HUES6 (cell line): Measurements from ENCODE around the gene STRIT1.
A peak's percentile ranks its signal among the peaks of the same experiment; 100 is the strongest.

ENCODE experiments used
- H3K27ac ChIP-seq: 2 replicates; pipeline ENCODE4 v1.7.0; 2013; ENCODE audit warnings: low read depth, mild to moderate bottlenecking, low read length, inconsistent platforms
- H3K27me3 ChIP-seq: 2 replicates; pipeline ENCODE4 v1.6.1; 2013; ENCODE audit warnings: low read length; ENCODE audit not compliant: control insufficient read depth, insufficient read depth
- H3K36me3 ChIP-seq: 2 replicates; pipeline ENCODE4 v1.6.1; 2013; ENCODE audit warnings: low read length; ENCODE audit not compliant: control insufficient read depth, insufficient read depth
- H3K4me1 ChIP-seq: 2 replicates; pipeline ENCODE4 v1.6.1; 2013; ENCODE audit warnings: low read length; ENCODE audit not compliant: control insufficient read depth, insufficient read depth
- H3K4me3 ChIP-seq: 2 replicates; pipeline ENCODE4 v1.5.1; 2013; ENCODE audit warnings: low read depth, low read length
- H3K9ac ChIP-seq: one replicate; pipeline ENCODE4 v1.6.1; 2013; ENCODE audit warnings: mild to moderate bottlenecking, low read length
- H3K9me3 ChIP-seq: 2 replicates; pipeline ENCODE4 v1.6.1; 2013; ENCODE audit warnings: low read depth, low read length; ENCODE audit not compliant: control insufficient read depth, insufficient read depth

The STRIT1 gene

DNA sequence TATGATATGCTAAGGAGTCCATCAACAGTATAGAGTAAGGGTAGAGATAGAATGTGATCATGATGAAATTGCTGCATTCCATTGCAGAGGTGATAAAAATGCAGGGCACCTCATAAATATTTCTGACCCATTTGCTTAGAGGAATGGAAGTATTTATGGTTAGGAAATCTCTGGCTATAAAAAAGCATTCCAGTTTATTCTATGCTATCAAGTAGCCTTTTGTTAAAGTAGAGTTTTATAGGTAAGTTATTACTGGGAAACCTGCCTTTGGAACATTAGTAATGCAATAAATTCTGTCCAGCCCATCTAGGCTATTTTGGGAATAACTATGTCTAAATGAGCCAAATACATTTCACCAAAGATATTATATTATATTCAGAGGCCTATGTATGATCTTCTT lies 19.8 kb upstream of the STRIT1 start:
- no peak overlapping the region for H3K9ac ChIP-seq
- peak overlapping the region; percentile 18; the same call in 1 of the 2 replicates for H3K27ac ChIP-seq
- H3K4me1 ChIP-seq: peaks cover 7% of the 10 kb centered on the region; the same call in 1 of the 2 replicates

DNA sequence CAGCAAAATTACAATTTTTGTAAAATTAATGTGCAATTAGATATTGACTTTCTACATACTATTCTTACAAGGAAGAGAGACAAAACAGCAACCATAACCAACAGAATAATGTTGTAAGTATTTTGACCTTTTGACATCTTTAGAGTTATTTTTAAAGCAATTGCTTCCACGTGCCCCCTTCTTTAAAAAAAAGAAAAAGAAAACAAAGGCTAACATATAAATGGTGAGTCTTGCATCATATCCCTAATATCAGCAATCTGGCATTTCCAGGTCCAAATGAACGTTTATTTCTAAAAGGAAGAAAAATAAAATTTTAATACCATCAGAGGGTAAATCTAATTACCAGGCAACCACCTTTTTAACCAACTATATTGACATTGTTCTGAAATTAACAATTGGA lies 19.3 kb upstream of the STRIT1 start:
- H3K27ac ChIP-seq: peak overlapping the region; percentile 18; the same call in 1 of the 2 replicates
- H3K4me1 ChIP-seq: peaks cover 7% of the 10 kb centered on the region; the same call in 1 of the 2 replicates
- H3K9me3 ChIP-seq: no peaks in the 10 kb centered on the region
- H3K36me3 ChIP-seq: no peaks in the 10 kb centered on the region
- no peak overlapping the region for H3K9ac ChIP-seq
- no peak overlapping the region for H3K4me3 ChIP-seq
- H3K27me3 ChIP-seq: no peaks in the 10 kb centered on the region

More for the DNA sequence above, 19.8 kb upstream of the STRIT1 start:
- H3K9me3 ChIP-seq: no peaks in the 10 kb centered on the region
- H3K4me3 ChIP-seq: no peak overlapping the region
- H3K27me3 ChIP-seq: no peaks in the 10 kb centered on the region
- no peaks in the 10 kb centered on the region for H3K36me3 ChIP-seq

DNA sequence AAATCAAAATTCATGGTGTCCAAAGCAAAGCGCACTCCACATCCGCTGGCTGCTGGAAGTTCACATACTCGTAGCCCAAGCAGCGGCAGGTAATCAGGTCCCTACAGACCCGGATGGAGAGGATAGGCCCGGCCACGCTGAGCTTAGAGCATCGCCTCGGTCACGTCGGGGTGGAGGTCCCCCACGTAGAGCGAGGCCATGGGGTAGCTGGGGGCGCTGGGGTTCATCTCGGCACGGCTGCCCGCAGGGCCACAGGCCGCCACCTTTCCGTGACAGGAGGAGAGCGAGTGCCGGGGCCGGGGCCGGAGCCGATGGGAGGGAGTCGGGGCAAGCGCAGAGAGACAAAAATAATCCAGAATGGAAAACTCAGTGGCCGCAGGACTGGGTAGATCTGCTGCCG lies 16.1 kb upstream of the STRIT1 start:
- Histone ChIP-seq H3K36me3 (no peaks in the 10 kb centered on the region), H3K4me3 (no peak overlapping the region), H3K9ac (no peak overlapping the region), H3K9me3 (no peaks in the 10 kb centered on the region), H3K27me3 (no peaks in the 10 kb centered on the region), H3K27ac (no peak overlapping the region), H3K4me1 (peaks cover 7% of the 10 kb centered on the region; the same call in 1 of the 2 replicates)

DNA sequence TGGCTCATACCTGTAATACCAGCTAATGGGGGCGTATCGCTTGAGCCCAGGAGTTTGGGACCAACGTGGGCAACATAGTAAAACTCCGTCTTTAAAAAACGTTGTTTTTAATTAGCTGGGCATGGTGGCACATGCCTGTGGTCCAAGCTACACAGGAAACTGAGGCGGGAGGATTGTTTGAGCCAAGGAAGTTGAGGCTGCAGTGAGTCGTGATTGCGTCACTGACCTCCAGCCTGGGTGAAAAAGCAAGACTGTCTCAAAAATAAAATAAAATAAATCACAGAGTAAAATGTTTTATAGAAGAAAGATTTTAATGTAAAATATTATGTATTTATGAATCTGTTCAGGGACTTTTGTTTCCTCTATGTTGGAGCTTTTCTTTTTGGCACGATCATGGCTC lies 15.3 kb upstream of the STRIT1 start:
- Histone ChIP-seq H3K4me1 (peaks cover 7% of the 10 kb centered on the region; the same call in 1 of the 2 replicates), H3K27me3 (no peaks in the 10 kb centered on the region), H3K9me3 (no peaks in the 10 kb centered on the region), H3K36me3 (no peaks in the 10 kb centered on the region), H3K27ac (no peak overlapping the region), H3K4me3 (no peak overlapping the region), H3K9ac (no peak overlapping the region)

DNA sequence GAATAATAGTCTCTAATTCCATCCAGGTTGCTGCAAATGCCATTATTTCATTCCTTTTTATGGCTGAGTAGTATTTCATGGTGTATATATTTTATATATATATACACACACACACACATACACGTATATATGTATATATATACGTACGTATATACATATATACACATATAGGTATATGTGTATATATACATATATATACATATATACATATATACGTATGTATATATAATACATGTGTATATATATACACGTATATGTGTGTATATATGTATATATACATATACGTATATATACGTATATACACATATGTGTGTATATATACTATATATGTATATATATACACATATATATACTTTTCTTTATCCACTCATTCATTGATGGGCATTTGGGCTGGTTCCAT lies 13.7 kb upstream of the STRIT1 start:
- no peaks in the 10 kb centered on the region for H3K27me3 ChIP-seq

DNA sequence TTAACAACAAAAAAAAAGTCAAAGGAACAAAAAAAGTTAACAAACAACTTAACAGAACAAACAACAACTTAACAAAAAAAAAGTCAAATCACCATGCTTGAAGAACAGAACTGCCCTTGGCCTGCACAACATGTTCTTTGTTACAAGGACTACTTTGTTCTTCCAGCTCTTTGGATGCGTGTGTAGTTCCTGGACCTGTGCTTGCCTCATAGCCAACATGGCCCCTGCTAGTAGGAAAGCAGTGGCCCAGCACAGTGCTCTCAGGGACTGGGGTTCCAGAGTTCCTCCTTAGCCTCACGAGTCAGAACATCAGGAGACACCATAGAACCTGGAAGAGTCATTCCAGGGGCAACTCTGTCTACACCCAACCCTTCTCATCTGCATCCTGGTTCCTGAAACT lies 10.9 kb upstream of the STRIT1 start:
- no peak overlapping the region for H3K27ac ChIP-seq
- no peaks in the 10 kb centered on the region for H3K4me1 ChIP-seq
- H3K36me3 ChIP-seq: no peaks in the 10 kb centered on the region
- no peaks in the 10 kb centered on the region for H3K27me3 ChIP-seq
- H3K4me3 ChIP-seq: no peak overlapping the region
- H3K9me3 ChIP-seq: 0 out of 2 replicates have a peak, but pooled peaks cover 3% of the 10 kb centered on the region
- no peak overlapping the region for H3K9ac ChIP-seq

More for the DNA sequence above, 13.7 kb upstream of the STRIT1 start:
- Histone ChIP-seq H3K4me1 (no peaks in the 10 kb centered on the region), H3K36me3 (no peaks in the 10 kb centered on the region), H3K4me3 (no peak overlapping the region), H3K9ac (no peak overlapping the region), H3K9me3 (no peaks in the 10 kb centered on the region), H3K27ac (no peak overlapping the region)

DNA sequence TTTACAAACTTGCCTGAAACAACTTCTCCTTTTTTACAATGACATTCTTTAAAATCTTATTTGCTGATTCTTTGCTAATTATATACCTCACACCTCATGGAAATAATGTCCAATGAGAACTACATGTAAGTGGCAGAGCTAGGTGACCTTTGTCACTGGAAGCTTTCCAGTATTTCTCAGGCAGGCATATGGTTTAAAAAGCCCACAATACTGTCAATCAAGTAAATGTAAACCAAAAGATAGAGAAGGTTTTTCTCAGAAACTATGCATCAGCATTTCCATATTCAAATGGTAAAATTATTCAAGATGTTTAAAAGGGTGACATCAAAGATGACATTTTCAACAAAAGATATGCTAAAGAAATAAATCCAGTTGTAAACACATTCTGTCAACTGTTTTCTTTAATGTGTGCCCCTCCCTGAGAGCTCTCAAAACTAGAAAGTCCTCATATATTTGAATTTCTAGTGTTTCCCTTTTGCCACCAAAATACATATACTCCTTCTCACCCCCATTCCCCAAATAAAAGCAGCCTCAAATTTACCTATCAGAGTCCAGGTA lies 10.1 kb upstream of the STRIT1 start:
- Histone ChIP-seq H3K4me1 (no peaks in the 10 kb centered on the region), H3K27me3 (no peaks in the 10 kb centered on the region), H3K4me3 (no peak overlapping the region), H3K9ac (no peak overlapping the region), H3K36me3 (no peaks in the 10 kb centered on the region), H3K9me3 (peaks cover 3% of the 10 kb centered on the region; the same call in 1 of the 2 replicates), H3K27ac (no peak overlapping the region)

DNA sequence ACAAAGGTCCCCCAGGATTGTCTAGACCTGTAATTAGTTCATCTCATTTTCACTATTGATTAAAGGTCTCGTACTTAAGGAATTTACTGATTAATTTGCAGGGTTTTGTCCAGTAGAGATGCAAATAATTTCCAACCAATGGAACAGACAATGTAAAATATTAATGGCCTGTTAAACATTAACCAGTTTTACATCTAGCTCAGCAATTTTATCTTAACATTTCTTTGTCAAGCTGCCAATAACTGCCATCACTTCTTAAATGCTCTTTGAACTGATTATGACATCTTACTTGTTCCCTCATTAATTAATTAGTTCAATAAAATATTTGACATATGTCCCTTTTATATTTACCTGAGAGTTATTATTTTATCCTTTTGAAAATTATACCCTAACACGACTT lies 9.4 kb upstream of the STRIT1 start:
- Histone ChIP-seq H3K36me3 (no peaks in the 10 kb centered on the region), H3K27me3 (no peaks in the 10 kb centered on the region), H3K9ac (no peak overlapping the region), H3K9me3 (peaks cover 7% of the 10 kb centered on the region; the same call in 1 of the 2 replicates), H3K27ac (no peak overlapping the region), H3K4me3 (no peak overlapping the region), H3K4me1 (no peaks in the 10 kb centered on the region)

DNA sequence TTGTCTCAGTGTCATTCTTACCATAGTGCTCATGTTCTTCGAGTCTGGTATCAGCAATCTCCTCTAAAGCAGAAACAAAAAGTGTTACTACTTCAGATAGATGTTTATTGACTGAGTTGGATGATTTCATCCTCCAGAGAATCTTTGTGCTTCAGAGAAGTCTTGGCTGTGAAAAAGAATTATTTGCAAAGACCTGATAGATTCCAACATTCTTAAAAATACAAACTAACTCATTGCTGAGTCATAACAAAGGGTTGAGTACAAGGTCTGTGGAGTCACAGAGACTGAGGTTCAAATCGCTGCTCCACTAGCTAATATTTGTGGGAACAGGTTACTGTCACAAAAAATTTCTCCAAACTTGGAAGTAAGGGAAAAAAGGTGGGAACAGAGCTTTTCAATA lies 9.0 kb upstream of the STRIT1 start:
- H3K27ac ChIP-seq: no peak overlapping the region
- no peak overlapping the region for H3K9ac ChIP-seq
- peaks cover 9% of the 10 kb centered on the region; the same call in 1 of the 2 replicates for H3K9me3 ChIP-seq
- no peaks in the 10 kb centered on the region for H3K36me3 ChIP-seq
- H3K4me3 ChIP-seq: no peak overlapping the region
- H3K4me1 ChIP-seq: no peaks in the 10 kb centered on the region
- H3K27me3 ChIP-seq: no peaks in the 10 kb centered on the region

DNA sequence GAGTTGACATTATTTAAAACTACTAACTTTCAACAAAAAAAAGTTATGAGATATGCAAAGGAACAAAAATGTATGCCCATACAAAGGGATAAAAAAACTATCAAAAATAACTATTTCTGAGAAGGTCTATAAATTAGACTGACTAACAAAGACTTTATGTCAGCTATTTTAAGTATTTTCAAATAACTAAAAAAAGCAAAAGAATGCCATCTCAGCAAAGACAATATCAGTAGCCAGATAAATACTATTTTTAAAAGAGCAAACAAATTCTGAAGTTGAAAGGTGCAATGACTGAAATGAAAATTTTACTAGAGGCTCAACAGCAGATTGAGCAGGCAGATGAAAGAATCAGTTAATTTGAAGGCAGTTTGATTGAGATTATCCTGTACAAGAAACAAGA lies 3.6 kb upstream of the STRIT1 start:
- H3K4me1 ChIP-seq: peaks cover 5% of the 10 kb centered on the region; the same call in 1 of the 2 replicates

DNA sequence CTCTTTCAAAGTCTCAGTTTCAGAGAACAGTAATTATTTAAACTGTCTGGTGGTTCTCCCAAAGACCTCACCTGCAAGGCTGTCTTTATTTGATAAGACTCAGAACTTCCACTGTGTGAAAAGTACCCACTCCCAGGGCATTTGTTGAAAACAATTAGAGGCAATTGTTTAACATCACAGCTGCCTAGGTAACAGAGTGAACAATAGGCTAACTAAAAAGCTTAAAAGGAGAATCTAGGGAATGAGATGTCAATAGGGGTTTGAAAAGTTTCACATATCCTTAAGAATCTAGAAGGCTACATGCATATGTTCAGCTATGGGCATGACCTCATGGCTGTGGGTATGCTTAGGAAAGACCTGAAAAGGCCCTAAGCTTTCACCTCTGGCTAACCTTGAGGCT lies 2.9 kb upstream of the STRIT1 start:
- Histone ChIP-seq H3K9me3 (peaks cover 22% of the 10 kb centered on the region), H3K4me1 (peaks cover 5% of the 10 kb centered on the region; the same call in 1 of the 2 replicates), H3K9ac (no peak overlapping the region), H3K4me3 (no peak overlapping the region), H3K36me3 (no peaks in the 10 kb centered on the region), H3K27me3 (no peaks in the 10 kb centered on the region), H3K27ac (no peak overlapping the region)

More for the DNA sequence above, 3.6 kb upstream of the STRIT1 start:
- Histone ChIP-seq H3K9me3 (peaks cover 22% of the 10 kb centered on the region), H3K27ac (no peak overlapping the region), H3K36me3 (no peaks in the 10 kb centered on the region), H3K27me3 (no peaks in the 10 kb centered on the region), H3K4me3 (no peak overlapping the region), H3K9ac (no peak overlapping the region)
